HCT116 (cell line): ENCODE results near the gene SOWAHC. TPM values are rescaled to one million over a fixed set of nuclear protein-coding genes. Genes with fewer than 3 reads are reported as not detected.

ENCODE experiments used
- ATAC-seq: fragments of 200-7000 bp; cut with Tn5 transposase; 2 replicates; pipeline ENCODE4 v1.9.1; 2020; ENCODE audit warnings: mild to moderate bottlenecking, moderate library complexity
- BruUV-seq: library from RNA; stranded (reverse); fragments of 400-500 nt; replicated peaks from 2 replicates; lab custom pipeline; 2021; lab: Mats Ljungman, UMichigan
- CTCF ChIA-PET: fragments of 300-600 bp; sonication (Branson Sonifier 250); formaldehyde crosslinking; loops from one replicate; lab custom pipeline; 2021; ENCODE audit warnings: antibody characterized with exemption; lab: Charles Lee
- POLR2A ChIA-PET: fragments of 300-600, 350-600 bp; sonication (Branson Sonifier 250); formaldehyde crosslinking; loops from one replicate; lab custom pipeline; 2021; ENCODE audit warnings: antibody characterized with exemption; lab: Charles Lee
- RAD21 ChIA-PET, 2 experiments: fragments of 300-600 bp; sonication (Branson Sonifier 250); formaldehyde crosslinking; loops; one replicate each; lab custom pipeline; 2023; ENCODE audit warnings: low total read pairs in 2 of 2; ENCODE audit not compliant: uncharacterized antibody in 2 of 2, unreplicated experiment in 2 of 2, low non-redundant PET in 1 of 2; lab: Charles Lee
- DNase-seq: peaks from one replicate; pipeline ENCODE4 v3.0.0-alpha.2; 2010; ENCODE audit warnings: low read depth, low spot score
- H2AFZ ChIP-seq: fragments of 200-600 bp; shearing (Covaris generic), sonication (generic); 2 replicates; pipeline ENCODE4 v1.6.1; 2017; ENCODE audit warnings: low read depth, mixed run types, mixed read lengths, antibody characterized with exemption, low read length; ENCODE audit not compliant: poor library complexity, severe bottlenecking
- H3K27ac ChIP-seq: 2 replicates; pipeline ENCODE4 v1.5.1; 2012; ENCODE audit warnings: low read depth, low read length
- H3K27me3 ChIP-seq: fragments of 200-600 bp; sonication (generic); 2 replicates; pipeline ENCODE4 v1.6.1; 2016; ENCODE audit warnings: mixed run types, low read length, mixed read lengths; ENCODE audit not compliant: insufficient read depth
- H3K36me3 ChIP-seq, 2 experiments: fragments of 200-500 bp in 1 of 2; fragments of 200-600 bp in 1 of 2; sonication (Bioruptor generic) in 1 of 2; sonication (generic) in 1 of 2; 2 replicates each; pipeline versions ENCODE4 v1.5.1 to v1.6.1; 2014 to 2016; ENCODE audit warnings: low read length in 2 of 2, inconsistent platforms in 1 of 2, mixed read lengths in 1 of 2, mixed run types in 1 of 2; ENCODE audit not compliant: insufficient read depth in 2 of 2, control insufficient read depth in 1 of 2
- H3K4me1 ChIP-seq, 2 experiments: fragments of 200-600 bp in 1 of 2; sonication (generic) in 1 of 2; 2 replicates each; pipeline versions ENCODE4 v1.5.1 to v1.6.1; 2012 to 2017; ENCODE audit warnings: low read length in 2 of 2, inconsistent platforms in 1 of 2, mild to moderate bottlenecking in 1 of 2, mixed read lengths in 1 of 2, mixed run types in 1 of 2, moderate library complexity in 1 of 2; ENCODE audit not compliant: insufficient read depth in 2 of 2, control insufficient read depth in 1 of 2
- H3K4me2 ChIP-seq: fragments of 200-600 bp; sonication (generic); 2 replicates; pipeline ENCODE4 v1.6.1; 2017; ENCODE audit warnings: mixed run types, low read length, mixed read lengths
- H3K4me3 ChIP-seq, 2 experiments: fragments of 200-600 bp in 1 of 2; sonication (generic) in 1 of 2; replicated peaks in 1 of 2; 2 replicates each; pipeline ENCODE4 v1.5.1; 2011 to 2016; ENCODE audit warnings: low read length in 2 of 2, control low read depth in 1 of 2, low read depth in 1 of 2, mild to moderate bottlenecking in 1 of 2, mixed read lengths in 1 of 2, mixed run types in 1 of 2
- H3K79me2 ChIP-seq: fragments of 200-600 bp; sonication (generic); 2 replicates; pipeline ENCODE4 v1.6.1; 2017; ENCODE audit warnings: mild to moderate bottlenecking, mixed run types, low read length, moderate library complexity, mixed read lengths; ENCODE audit not compliant: insufficient read depth
- H3K9ac ChIP-seq: fragments of 200-600 bp; sonication (generic); 2 replicates; pipeline ENCODE4 v1.6.1; 2016; ENCODE audit warnings: low read length, mixed read lengths
- H3K9me2 ChIP-seq: fragments of 200-600 bp; sonication (generic), shearing (Covaris generic); 2 replicates; pipeline ENCODE4 v1.6.1; 2017; ENCODE audit warnings: mixed run types, mild to moderate bottlenecking, moderate library complexity; ENCODE audit not compliant: insufficient read depth
- H3K9me3 ChIP-seq, 2 experiments: fragments of 200-500 bp in 1 of 2; fragments of 200-600 bp in 1 of 2; sonication (Bioruptor generic) in 1 of 2; sonication (generic) in 1 of 2; 2 replicates each; pipeline ENCODE4 v1.6.1; 2014 to 2017; ENCODE audit warnings: low read length in 2 of 2, mixed read lengths in 2 of 2, inconsistent platforms in 1 of 2, low read depth in 1 of 2, mild to moderate bottlenecking in 1 of 2, mixed run types in 1 of 2, moderate library complexity in 1 of 2; ENCODE audit not compliant: control insufficient read depth in 1 of 2, insufficient read depth in 1 of 2
- H4K20me1 ChIP-seq: fragments of 200-600 bp; sonication (generic), shearing (Covaris generic); 2 replicates; pipeline ENCODE4 v1.6.1; 2017; ENCODE audit warnings: mixed run types, mild to moderate bottlenecking, moderate library complexity; ENCODE audit not compliant: insufficient read depth
- CBX3 ChIP-seq: IDR thresholded peaks from 2 replicates; pipeline ENCODE4 v1.6.1; 2012; ENCODE audit warnings: low read depth
- CEBPB ChIP-seq: IDR thresholded peaks from 2 replicates; pipeline ENCODE4 v1.6.1; 2012; ENCODE audit warnings: low read depth
- EZH2phosphoT487 ChIP-seq: fragments of 200-600 bp; IDR thresholded peaks from 2 replicates; pipeline ENCODE4 v1.6.1; 2018; ENCODE audit warnings: antibody characterized with exemption, borderline replicate concordance
- FOSL1 ChIP-seq: IDR thresholded peaks from 2 replicates; pipeline ENCODE4 v1.6.1; 2012; ENCODE audit warnings: low read depth
- JUND ChIP-seq: IDR thresholded peaks from 2 replicates; pipeline ENCODE4 v1.6.1; 2012
- POLR2A ChIP-seq: IDR thresholded peaks from 2 replicates; pipeline ENCODE4 v1.7.0; 2011; ENCODE audit warnings: borderline replicate concordance; ENCODE audit not compliant: insufficient read depth, insufficient read length; ENCODE audit errors: extremely low read depth
- SIN3A ChIP-seq: IDR thresholded peaks from 2 replicates; pipeline ENCODE4 v1.6.1; 2012; ENCODE audit warnings: low read depth
- TCF7L2 ChIP-seq: IDR thresholded peaks from 2 replicates; pipeline ENCODE4 v1.7.0; 2011; ENCODE audit warnings: borderline replicate concordance, inconsistent platforms; ENCODE audit not compliant: insufficient read depth, insufficient read length; ENCODE audit errors: extremely low read depth
- intact Hi-C: fragments of 100-400 bp; cut with micrococcal nuclease; formaldehyde crosslinking; loops from 2 replicates; pipeline ENCODE4 v1.10.0; 2022
- total RNA-seq: library from RNA; stranded (reverse); gene quantifications from one replicate; pipeline ENCODE4 v1.2.1, GENCODE V29; 2021; ENCODE audit not compliant: unreplicated experiment
- TF ChIP-seq, protein P1 (sequence below), 3 experiments: fragments of 200-600 bp in 1 of 3; sonication (generic) in 1 of 3; IDR thresholded peaks in 2 of 3; conservative IDR thresholded peaks in 1 of 3; 2 replicates each; pipeline ENCODE4 v1.5.1; 2012 to 2017; ENCODE audit warnings: low read depth in 2 of 3, low read length in 2 of 3, antibody characterized with exemption in 1 of 3, borderline replicate concordance in 1 of 3, control low read depth in 1 of 3, mild to moderate bottlenecking in 1 of 3, mixed read lengths in 1 of 3, mixed run types in 1 of 3, moderate library complexity in 1 of 3; ENCODE audit not compliant: insufficient read depth in 1 of 3
- TF ChIP-seq, protein P2 (sequence below): IDR thresholded peaks from 2 replicates; pipeline ENCODE4 v1.6.1; 2011; ENCODE audit warnings: mild to moderate bottlenecking, low read length, moderate library complexity; ENCODE audit not compliant: insufficient replicate concordance; ENCODE audit errors: extremely low read depth

SOWAHC gene
- total RNA-seq, 1 experiment from 2014 or later: 16.6 TPM

DNA sequence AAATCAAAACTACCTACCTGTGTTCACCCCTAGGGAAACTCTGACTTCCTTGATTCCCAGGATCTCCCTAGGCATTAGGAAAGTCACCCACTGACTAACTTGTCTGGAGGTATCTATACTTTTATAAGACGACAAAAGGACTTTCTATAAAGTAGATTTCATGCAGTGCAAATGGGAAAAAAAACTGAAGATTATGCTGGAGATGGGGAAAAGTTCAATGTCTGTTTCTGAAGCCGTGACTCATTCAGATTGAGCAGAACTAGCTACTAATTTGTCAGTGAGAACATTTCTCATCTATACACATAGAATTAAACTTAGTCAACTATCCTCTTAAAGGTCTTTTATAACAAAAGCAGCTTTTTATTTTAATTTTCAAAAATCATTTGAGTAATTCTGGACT, 6.4 kb upstream of the SOWAHC start:
- TF ChIP-seq, protein P1, sequence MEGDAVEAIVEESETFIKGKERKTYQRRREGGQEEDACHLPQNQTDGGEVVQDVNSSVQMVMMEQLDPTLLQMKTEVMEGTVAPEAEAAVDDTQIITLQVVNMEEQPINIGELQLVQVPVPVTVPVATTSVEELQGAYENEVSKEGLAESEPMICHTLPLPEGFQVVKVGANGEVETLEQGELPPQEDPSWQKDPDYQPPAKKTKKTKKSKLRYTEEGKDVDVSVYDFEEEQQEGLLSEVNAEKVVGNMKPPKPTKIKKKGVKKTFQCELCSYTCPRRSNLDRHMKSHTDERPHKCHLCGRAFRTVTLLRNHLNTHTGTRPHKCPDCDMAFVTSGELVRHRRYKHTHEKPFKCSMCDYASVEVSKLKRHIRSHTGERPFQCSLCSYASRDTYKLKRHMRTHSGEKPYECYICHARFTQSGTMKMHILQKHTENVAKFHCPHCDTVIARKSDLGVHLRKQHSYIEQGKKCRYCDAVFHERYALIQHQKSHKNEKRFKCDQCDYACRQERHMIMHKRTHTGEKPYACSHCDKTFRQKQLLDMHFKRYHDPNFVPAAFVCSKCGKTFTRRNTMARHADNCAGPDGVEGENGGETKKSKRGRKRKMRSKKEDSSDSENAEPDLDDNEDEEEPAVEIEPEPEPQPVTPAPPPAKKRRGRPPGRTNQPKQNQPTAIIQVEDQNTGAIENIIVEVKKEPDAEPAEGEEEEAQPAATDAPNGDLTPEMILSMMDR (IDR thresholded peaks at IDR 0.05 in 2 of 3, conservative IDR thresholded peaks at IDR 0.05 in 1 of 3; ENCODE audit: borderline replicate concordance in 1 of 3, insufficient read depth in 1 of 3, low read depth in 2 of 3, low read length in 2 of 3): no peak
- TF ChIP-seq CBX3 (no peak), TCF7L2 (no peak), POLR2A (no peak), JUND (0 out of 2 replicates have a peak, but pooled peaks have one; percentile 13), EZH2phosphoT487 (no peak), SIN3A (no peak), CEBPB (no peak), FOSL1 (peak; percentile 30; the same call in 1 of the 2 replicates)
- TF ChIP-seq, protein P2, sequence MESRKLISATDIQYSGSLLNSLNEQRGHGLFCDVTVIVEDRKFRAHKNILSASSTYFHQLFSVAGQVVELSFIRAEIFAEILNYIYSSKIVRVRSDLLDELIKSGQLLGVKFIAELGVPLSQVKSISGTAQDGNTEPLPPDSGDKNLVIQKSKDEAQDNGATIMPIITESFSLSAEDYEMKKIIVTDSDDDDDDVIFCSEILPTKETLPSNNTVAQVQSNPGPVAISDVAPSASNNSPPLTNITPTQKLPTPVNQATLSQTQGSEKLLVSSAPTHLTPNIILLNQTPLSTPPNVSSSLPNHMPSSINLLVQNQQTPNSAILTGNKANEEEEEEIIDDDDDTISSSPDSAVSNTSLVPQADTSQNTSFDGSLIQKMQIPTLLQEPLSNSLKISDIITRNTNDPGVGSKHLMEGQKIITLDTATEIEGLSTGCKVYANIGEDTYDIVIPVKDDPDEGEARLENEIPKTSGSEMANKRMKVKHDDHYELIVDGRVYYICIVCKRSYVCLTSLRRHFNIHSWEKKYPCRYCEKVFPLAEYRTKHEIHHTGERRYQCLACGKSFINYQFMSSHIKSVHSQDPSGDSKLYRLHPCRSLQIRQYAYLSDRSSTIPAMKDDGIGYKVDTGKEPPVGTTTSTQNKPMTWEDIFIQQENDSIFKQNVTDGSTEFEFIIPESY: no peak
- ATAC-seq: no peak
- no peak for DNase-seq
- H3K9ac ChIP-seq: peak overlapping the region; percentile 98
- POLR2A ChIA-PET: interaction anchor here (1.6 kb wide), 2 partner anchors 14 to 22 kb away, joined by 3 read pairs; no protein-coding TSS in a partner anchor
- peak overlapping the region in 1 of 2 experiments; percentile 51; a peak in 1 of 4 replicates for H3K4me3 ChIP-seq
- H3K4me2 ChIP-seq: peak overlapping the region; percentile 94
- CTCF ChIA-PET: interaction anchor here (0.9 to 3.0 kb wide), 2 partner anchors 61 to 128 kb away, joined by 3 to 14 read pairs; no protein-coding TSS in a partner anchor
- H3K27me3 ChIP-seq: no peaks in the 10 kb centered on the region
- no peaks in the 10 kb centered on the region for H4K20me1 ChIP-seq
- H3K9me2 ChIP-seq: no peaks in the 10 kb centered on the region
- no peak overlapping the region for H2AFZ ChIP-seq
- H3K4me1 ChIP-seq: peaks cover 69 to 87% of the 10 kb centered on the region in 2 experiments
- H3K79me2 ChIP-seq: peaks cover 96% of the 10 kb centered on the region
- H3K36me3 ChIP-seq: no peaks in the 10 kb centered on the region
- BruUV-seq: no TSS peak
- peak overlapping the region; percentile 77 for H3K27ac ChIP-seq
- no peaks in the 10 kb centered on the region for H3K9me3 ChIP-seq
- intact Hi-C loops: no loop called here
- RAD21 ChIA-PET: interaction anchor here in 1 of 2 experiments (1.1 kb wide), 1 partner anchor 61 kb away, joined by 3 read pairs; no protein-coding TSS in a partner anchor
